Effector CD8-positive, alpha-beta T cell (primary cell): Measurements from ENCODE around the gene NME1.
A peak's percentile ranks its signal among the peaks of the same experiment; 100 is the strongest.
"Not testable (repeated sequence)": the region's sequence is repeated elsewhere in the genome, so short reads cannot be mapped to it uniquely, and the experiment has no call there.

Source experiments
- DNase-seq: peaks from one replicate; lab custom pipeline; 2025; lab: John Stamatoyannopoulos, UW
- total RNA-seq, 4 experiments: gene quantifications; one replicate each; lab custom pipeline; 2026; lab: John Stamatoyannopoulos, UW

Gene NME1
- total RNA-seq = 4.2 to 42.3 (median 6.0) reads per million in 4 experiments

DNA sequence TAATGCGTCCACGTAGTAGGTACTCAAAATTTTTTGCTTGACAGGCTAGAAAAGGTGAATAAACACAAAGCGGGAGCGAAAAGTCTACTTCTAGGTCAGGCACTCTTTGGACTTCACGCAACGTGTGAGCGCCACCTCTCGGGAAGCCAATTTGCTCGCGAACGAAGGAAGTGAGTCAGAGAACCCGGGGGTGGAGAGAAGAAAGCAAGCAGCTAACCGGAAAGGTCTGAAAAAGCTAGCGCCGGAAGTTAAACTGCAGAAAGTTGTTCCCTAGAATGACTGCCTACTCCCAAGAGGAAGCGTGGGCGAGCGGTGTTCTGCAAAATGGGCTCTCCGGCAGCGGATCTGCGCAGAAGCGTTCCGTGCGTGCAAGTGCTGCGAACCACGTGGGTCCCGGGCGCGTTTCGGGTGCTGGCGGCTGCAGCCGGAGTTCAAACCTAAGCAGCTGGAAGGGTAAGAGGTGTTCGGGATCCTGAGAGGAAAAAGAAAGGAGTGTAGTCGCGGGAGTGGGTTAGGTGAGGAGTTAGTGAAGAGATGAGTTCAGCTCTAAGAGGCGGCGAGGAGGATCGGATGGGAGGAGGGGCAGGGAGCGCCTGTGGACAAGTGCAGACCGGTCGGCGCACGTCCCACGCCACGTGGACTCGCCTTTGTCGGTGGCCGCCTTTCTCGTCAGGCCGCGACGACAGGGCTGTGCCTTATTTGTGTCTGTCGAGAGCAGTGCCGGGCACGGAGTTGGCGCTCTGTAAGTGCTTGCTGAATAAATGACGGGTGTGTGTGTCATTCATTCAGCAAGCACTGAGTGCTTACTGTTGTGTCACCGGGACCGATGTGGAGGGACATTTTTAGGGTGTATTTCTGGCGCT is at the start of gene NME1:
TSS of gene NME1 (plus strand) at position 350 of the 863 bp plus-strand sequence. CDS start 2,096 bp downstream, outside the sequence.
- peak; percentile 93 for DNase-seq

DNA sequence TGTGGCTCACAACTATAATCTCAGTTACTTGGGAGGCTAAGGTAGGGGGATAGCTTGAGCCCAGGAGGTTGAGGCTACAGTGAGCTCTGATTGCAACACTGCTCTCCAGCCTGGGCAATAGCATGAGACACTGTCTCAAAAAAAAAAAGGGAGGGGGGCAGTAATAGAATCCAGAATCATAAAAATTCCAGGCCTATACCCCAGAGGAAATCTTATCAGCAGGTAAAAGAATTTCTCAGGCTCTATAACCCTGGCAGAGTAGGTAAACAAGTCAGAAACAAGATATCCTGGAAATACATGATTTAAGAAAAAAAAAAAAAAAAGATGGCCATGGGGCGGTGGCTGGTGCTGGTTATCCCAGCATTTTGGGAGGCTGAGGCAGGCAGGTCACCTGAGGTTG is 45.6 kb upstream of the NME1 start:
- DNase-seq = no peak

DNA sequence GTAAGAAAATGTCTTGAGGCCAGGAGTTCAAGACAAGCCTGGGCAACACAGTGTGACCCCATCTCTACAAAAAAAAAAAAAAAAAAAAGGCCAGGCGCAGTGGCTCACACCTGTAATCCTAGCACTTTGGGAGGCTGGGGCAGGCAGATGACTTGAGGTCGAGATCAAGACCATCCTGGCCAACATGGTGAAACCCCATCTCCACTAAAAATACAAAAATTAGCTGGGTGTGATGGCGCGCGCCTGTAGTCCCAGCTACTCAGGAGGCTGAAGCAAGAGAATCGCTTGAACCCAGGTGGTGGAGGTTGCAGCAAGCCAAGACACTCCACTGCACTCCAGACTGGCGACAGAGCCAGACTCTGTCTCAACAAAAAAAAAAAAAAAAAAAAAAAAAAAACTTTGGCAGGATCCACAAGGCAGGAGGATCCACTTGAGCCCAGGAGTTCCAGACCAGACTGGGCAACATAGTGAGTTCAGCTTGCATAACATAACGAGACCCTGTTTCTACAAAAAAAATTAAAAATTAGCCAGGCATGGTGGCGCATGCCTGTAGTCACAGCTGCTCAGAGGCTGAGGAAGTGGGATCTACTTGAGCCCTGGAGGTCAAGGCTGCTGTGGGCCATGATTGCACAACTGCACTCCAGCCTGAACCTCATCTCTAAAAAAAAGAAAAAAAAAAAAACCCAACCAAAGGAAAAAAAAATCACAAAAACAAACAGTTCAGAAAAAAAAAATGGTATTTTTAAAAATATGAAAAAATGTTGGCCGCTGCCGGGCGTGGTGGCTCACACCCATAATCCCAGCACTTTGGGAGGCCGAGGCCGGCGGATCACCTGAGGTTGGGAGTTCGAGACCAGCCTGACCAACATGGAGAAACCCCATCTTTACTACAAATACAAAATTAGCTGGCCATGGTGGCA is 40.8 kb upstream of the NME1 start:
- not testable (repeated sequence) for DNase-seq

DNA sequence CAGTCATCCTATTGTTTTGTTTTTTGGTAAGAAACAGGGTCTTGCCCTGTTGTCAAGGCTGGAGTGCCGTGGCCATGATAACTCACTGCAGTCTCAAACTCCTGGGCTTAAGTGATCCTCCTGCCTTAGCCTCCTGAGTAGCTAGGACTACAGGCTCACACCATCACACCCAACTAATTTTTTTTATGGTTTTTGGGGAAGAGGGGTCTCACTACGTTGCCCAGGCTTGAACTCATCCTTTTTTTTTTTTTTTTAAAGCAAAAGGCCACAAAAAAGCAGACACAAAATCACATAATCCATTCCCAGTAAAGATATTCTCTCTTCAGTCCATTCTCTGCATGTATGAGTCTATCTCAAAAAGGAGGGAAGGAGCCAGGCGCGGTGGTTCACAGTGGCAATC is 38.2 kb upstream of the NME1 start:
- no peak for DNase-seq

DNA sequence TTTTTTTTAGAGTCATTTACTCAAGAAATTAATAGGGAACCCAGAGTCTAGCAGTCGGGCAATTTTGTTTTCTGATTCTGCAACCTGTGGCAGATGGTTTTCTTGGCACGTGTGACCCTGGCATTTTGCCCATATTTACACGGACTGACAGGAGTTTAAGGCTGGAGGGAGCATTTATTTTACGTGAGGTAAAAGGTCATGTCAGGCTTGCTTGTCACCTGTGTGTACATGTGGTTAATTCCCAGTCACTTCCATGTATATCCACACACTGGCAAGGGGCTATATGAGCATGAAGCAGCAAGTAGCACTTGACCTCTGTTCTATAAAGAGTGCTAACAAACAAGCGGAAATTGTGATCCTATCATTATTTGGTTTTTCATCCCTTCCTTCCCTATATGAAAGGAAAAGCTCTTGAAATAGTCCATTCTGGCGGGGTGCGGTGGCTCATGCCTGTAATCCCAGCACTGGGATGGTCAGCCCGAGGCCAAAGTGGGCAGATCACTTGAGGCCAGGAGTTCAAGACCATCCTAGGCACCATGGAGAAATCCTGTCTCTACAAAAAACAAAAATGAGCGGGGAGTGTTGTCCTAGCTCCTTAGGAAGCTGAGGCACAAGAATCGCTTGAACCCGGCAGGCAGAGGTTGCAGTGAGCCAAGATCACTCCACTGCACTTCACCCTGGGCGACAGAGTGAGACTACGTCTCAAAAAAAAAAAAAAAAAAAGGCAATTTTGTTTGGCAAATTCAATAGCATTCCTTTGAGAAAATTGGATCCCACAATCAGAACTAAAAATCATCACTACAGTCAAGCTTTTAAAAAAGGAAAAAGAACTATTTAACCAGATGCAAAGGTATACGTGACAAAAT is 34.8 kb upstream of the NME1 start:
- DNase-seq = no peak

DNA sequence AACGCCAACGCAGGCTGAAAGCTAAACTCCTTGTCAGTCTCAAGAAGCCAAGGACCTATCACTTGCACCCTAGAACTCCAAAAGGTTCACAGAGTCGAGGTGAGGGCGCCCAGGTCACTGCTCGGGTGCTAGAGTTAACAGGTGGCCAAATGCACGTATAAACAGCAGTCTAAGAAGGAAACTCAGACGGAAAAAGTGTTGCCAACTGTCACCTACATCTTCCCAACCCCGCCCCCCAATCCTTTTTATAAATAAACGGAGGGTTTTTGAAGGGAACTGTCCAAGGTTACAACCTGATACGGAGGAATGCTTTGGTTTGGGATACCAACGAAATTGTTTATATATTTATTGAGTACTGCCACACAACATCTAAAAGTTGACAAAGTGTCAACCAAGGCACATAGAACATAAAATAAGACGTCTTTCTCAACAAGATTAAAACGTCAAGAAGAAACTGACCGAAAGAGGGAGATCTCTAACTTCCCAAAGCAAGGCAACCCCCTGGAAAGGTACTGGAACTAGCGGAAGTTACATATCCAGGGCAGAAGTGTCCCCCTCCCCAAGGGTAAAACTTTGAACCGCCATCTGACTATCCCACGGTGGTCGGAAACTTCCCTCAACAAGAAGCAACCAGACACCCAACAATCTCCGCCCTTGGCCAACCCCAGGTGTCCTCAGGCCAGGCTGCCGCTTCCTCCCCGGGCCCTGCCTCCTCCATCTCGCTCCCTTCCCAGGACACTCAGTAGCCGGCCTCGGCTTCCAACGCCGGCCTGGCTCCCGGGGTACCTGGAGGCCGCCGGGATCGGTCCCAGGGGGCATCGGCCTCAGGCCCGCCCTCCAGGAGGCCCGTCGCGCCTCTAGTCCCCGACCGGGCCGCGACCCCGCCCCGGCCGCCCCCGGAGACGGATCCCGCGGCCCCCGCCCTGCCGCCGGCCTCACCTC is 33.7 kb upstream of the NME1 start:
- DNase-seq = peak; percentile 11

DNA sequence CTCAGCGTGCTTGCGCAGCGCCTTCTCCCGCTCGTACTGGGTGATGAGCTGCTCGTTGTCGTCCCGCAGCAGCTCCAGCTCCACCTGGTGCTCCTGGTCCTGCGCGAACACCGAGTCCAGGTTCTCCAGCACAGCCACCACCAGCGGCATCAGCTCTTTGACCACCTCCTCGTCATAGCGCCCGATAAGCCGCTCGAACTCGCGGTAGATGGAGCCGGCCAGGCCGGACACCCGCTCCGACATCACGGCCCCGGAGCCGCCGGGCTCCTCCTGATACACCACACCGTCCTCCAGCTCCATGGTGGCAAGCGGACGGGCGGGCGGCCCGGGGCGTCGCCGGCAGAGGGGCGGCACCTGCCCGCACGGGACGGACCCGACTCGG is 33.0 kb upstream of the NME1 start:
- peak; percentile 41 for DNase-seq

DNA sequence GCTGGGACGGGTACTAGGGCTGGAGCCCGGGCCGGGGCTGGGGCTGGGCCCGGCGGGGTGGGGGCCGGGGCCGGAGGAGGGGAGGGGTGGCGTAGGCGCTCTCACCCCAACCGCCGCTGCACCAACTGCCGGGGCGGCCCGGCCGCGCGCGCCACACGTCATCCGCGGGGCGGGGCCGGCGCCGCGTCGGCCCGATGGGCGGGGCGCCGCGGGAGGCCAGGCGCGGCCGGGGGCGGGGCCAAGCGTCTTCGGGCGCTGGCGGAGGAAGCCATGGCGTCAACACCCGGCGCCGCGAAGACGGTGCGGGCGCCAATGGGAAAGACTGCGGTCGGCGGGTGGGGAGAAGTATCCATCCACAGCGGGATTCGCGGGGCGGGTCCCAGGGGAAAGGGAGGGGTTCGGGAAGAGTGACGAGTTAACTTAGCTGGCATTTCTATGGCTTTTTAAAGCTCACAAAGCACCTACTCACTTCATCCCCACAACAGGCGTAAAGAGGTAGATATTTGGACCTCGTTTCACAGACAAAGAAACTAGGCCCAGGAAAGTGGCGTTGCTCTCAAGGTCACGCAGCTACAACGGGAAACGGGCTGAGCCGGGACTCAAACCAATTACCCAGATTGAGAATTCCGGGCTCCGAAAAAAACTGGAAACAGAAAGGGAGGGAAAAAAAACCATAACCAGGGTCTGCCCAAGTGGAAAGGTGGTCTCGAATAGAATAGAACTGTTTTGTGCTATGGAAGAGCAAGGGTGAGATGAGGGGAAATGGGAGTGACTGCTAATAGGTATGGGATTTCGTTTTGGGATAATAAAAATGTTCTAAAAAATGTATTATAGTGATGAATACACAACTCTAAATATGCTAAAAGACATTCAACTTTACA is 32.4 kb upstream of the NME1 start, which contains the start of gene SPAG9:
TSS of gene SPAG9 (minus strand) at position 130 of the 881 bp plus-strand sequence. CDS start 212 bp downstream, outside the sequence.
- DNase-seq = peak; percentile 85

DNA sequence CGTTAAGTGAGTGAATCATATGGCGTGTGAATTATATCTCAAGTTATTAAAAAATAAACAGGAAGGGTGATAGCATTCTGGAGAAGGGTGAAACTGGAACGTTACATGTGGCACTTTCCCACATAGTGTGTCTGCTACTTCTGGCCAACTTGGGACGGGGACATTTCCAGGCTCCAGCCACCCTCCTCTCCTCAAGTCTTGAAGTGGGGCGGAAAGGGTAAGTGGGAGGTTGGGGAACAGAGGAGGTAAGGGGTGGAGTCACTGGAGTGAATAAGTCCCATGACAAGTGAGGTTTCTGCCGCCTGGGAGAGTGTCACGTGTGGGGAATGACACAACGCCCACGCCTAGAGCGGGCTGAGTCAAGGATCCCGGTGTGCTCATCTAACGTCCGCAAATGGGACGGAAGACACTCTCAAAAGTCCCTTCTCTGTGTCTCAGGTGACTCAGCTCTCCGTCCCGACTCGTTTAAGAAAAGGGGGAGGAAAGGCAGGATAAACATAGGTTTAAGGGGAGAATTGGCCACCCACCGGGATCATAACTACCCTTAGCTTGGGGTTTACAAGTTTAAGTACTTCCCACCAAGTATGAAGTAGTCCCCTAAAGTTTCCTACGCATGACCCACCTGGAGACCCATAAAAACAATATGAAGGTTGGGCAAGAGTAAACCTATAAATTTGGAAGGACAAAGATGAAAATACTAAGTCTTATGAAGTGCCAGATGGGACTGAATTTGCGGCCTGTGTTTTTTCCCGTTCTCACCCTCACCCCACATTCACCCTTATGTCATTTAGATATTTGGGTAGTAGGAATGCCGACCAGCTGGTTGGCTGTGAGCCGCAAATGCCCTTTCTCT is 31.5 kb upstream of the NME1 start:
- peak; percentile 38 for DNase-seq

DNA sequence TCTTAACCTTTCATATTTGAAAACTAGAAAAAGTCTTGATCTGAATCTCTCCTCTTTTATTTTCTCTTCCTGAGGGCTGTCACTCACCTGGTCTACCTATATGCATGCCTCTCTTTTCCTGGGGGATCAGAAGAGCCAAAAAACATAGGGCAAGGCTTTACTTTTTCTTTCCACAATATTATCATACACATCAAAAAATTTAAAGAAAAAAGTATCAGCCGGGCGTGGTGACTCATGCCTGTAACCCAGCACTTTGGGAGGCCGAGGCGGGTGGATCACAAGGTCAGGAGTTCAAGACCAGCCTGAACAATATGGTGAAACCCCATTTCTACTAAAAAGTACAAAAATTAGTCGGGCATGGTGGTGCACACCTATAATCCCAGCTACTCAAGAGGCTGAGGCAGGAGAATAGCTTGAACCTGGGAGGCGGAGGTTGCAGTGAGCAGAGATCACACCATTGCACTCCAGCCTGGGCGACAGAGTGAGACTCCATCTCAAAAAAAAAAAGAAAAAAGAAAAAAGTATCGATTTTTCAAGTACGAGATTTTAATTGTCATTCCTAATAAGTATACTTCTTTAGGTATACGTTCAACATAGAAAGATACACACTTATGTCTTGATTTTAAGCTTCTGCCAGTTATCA is 30.8 kb upstream of the NME1 start:
- DNase-seq = not testable (repeated sequence)

DNA sequence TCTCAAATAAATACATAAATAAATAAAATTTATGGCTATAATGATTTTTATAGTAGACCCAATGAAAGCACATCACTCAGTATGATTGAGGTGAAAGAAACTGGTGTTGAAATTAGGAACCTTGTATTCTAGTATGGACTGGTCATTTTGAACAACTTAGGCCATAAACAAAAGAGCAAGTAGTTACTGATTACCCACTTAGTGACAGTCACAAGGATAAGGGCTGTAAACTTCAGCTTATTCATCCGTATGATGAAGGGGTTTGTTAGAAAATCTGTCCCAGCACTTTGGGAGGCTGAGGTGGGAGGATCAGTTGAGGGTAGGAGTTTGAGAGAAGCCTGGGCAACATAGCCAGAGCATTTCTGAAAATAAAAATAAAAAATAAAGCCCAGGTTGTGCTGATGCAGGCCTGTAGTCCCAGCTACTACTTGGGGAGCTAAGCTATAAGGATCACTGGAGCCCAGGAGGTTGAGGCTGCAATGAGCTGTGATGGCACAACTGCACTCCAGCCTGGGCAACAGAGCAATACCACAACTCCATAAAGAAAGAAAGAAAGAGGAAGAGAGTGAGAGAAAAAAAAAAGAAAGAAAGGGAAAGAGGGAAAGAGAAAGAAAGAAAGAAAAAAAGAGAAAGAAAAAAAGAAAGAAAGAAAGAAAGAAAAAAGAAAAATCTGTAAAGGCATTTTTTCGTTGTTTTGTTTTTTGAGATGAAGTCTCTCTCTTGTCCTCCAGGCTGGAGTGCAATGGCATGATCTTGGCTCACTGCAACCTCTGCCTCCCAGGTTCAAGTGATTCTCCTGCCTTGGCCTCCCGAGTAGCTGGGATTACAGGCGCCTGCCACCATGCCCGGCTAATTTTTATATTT is 28.5 kb upstream of the NME1 start:
- DNase-seq = no peak

DNA sequence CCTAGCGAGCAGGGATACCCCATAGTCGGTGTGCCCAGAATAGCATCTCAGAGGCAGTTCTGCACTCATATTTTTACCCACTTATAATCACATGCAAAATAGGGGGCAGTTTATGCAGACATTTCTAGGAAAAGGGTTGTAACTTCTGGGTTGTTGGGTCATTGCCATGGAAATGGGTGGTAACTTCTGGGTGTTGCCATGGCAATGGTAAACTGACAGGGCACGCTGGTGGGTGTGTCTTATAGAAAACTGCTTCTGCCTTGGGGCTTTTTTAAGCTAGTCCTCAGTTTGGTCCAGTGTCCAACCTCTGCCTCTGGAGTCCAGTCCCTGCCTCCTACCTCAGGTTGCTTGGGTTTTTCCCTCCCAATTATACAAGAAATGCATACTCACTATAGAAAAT is 25.3 kb upstream of the NME1 start:
- no peak for DNase-seq

DNA sequence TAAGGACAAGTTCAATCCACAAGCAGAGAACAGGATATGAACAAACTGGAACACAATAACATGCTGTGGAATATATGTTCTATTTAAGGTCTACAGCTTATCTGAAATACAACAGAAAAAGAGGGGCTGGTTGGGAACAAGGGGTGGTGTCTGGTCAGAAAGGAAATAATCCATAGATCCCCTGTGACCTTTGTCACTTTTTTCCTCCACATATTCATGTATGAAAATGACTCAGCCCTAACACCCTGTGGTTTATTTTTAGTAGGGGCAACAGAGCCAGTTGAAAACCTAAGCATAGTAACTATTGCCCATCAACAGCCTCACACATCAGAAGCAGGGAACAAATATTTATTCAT is 20.4 kb upstream of the NME1 start:
- DNase-seq = no peak

DNA sequence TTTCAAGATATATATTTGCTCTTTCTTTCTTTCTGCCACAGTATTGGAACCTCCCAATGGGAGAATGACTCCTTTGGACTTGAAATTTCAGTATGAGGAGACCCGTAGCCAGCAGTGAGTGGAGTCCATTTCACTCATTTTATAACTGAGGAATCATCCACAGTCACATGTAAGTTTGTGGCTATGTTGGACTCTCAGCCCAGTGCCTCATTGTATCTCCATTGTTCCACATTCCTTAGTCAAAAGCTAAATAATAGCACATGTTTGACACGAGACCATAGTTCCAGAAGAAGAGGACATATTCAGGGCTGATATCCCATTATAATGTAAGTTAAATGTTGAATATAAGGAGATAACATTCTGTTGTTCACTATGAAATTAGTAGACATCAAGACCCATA is 20.0 kb upstream of the NME1 start:
- no peak for DNase-seq

DNA sequence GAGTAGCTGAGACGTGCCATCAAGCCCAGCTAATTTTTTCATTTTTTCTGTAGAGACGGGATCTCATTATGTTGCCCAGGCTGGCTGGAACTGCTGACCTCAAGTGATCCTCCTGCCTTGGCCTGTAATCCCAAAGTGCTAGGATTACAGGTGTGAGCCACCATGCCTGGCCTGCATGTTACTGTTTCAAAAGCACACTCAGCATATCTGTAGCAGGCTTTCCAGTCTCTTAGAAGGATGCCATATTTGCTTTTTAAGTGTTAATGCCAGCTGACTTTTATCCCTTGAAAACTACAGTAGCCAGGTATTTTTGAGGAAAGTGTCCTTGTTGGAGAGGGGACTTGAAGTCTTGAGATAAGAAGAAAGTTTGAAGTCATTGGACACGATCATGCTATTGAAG is 17.4 kb upstream of the NME1 start:
- DNase-seq = no peak

DNA sequence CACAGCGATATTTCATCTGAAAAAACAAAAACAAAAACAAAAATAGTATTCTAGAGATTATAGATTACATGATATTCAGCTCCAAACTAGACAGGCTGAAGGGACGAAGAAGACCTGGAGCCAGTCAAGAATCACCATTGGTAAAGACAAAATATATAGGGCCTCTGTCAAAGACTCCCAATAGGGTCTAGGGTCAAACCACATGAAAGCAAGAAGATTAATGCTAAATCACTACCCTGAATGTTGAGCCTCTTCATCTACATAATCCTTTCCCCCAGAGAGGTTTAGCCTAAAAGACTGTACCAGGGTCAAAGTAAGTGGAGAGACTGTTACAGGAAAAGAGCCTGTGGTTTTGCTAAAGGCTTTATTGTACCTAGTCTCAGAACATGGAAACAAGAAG is 10.8 kb upstream of the NME1 start:
- DNase-seq = no peak
